MV-4-11 (cell line): Measurements from ENCODE around the gene CELA2A.
"Not testable (repeated sequence)": the region's sequence is repeated elsewhere in the genome, so short reads cannot be mapped to it uniquely, and the experiment has no call there.

Experiments used
- DNase-seq: peaks from one replicate; lab custom pipeline; 2025; lab: John Stamatoyannopoulos, UW

Gene CELA2A

GRCh38 chr1:15469821-15470448 lies 13.4 kb downstream of the CELA2A start:
- DNase-seq = not testable (repeated sequence)

DNA sequence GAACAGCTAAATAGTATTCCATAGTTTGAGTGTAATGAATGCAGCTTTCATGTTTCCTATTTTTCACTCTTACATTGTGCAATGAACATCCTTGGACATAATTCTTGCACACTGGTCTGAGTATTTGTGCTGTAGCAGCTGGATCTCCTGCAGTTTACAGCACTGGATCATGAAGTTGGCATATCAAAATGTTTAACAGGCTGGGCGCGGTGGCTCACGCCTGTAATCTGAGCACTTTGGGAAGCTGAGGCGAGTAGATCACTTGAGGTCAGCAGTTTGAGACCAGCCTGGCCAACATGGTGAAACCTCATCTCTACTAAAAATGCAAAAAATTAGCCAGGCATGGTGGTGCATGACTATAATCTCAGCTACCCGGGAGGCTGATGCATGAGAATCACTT lies 14.5 kb downstream of the CELA2A start:
- not testable (repeated sequence) for DNase-seq

DNA sequence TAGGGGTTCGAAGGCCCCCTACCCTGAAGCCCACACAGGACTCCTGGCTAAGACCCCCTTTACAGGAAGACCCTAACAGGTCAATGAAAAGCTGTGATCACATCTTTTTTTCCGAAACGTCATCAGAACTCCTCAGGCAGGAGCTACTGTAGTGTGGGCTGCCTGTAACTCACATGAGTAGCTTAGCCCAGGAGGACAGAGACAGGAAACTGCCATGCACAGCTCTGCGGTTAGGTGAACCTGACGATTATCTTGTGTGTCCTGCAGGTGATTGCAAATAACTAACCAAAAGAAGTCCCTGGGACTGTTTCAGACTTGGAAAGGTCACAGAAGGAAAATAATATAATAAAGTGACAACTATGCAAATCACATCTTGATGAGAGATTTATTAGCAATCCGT lies 15.2 kb downstream of the CELA2A start:
- not testable (repeated sequence) for DNase-seq

GRCh38 chr1:15472587-15472986 lies 16.1 kb downstream of the CELA2A start:
- DNase-seq = no peak

DNA sequence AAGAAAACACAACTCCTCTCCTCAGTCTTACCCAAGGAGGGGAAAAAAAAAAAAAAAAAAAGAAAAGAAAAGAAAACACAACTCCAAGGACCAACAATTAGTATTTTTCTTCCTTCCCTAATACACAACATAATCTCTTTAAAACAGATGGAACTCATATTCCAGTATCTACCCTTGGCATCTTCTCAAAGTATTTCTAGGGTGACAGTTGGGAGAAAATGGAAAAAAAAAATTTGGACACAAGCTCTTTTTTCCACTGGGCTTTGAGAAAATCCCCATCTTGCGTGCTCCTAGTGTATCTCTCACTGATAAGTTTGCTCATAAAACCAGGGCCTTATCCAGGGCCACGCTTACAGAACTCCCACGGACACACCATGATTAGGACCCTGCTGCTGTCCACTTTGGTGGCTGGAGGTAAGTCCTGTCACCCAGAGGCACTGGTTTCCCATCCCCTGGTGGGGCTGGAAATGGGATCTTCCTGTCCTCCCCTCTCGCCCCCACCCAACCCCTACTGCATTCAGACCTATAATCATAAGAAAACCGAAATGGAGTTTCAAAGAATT lies 19.3 kb downstream of the CELA2A start, which contains the start of gene CELA2B:
Gene CELA2B, plus strand, starts transcription at position 353 of the 563 bp plus-strand sequence. Its CDS starts 22 bp downstream, at position 375.
- no peak for DNase-seq

- DNase-seq = no peak
Observed at GRCh38 chr1:15476927-15477326, 20.4 kb downstream of the CELA2A start.

- DNase-seq = no peak
Observed at GRCh38 chr1:15477646-15478212, 21.2 kb downstream of the CELA2A start.

GRCh38 chr1:15479654-15480347 lies 23.3 kb downstream of the CELA2A start:
- no peak for DNase-seq

DNA sequence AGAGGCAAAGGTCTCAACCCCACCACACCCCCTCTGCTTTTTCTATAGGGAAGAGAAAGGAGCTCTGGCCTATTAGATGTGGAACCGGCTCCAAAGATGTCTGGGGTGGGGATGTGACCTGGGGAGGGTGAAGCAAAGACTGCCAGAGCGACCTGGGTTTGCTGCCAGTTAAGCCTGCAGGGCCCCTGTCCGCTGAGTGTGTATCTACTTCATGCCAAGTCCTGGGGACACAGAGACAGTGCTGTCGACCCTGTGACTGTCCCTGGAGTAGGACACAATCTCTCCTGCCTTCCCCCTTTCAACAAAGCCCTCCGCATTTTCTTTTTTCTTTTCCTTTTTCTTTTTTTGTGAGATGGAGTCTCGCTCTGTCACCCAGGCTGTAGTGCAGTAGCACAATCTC lies 25.9 kb downstream of the CELA2A start:
- not testable (repeated sequence) for DNase-seq

DNA sequence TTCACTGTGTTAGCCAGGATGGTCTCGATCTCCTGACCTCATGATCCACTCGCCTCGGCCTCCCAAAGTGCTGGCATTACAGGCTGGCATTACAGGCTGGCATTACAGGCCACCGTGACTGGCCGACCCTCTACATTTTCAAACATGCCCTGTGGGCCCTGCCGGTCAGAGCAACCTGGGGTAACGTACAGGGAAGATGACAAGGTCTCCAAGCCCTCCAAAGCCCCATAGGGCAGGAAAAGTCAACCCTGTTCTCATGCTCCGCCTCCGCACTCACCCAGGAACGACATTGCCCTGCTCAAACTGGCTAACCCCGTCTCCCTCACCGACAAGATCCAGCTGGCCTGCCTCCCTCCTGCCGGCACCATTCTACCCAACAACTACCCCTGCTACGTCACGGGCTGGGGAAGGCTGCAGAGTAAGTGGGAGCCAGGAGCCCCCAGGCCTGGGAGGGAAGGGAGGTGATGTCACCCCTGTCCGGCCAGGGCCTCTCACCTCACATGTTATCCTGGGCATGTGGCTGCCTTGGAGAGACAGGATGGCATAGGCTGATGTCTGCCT lies 26.5 kb downstream of the CELA2A start:
- DNase-seq = not testable (repeated sequence)

GRCh38 chr1:15483971-15484370 lies 27.4 kb downstream of the CELA2A start:
- no peak for DNase-seq

- DNase-seq = not testable (repeated sequence)
Observed at GRCh38 chr1:15484443-15484842, 27.9 kb downstream of the CELA2A start.

GRCh38 chr1:15485636-15486035 lies 29.1 kb downstream of the CELA2A start:
- no peak for DNase-seq

- not testable (repeated sequence) for DNase-seq
Observed at GRCh38 chr1:15486844-15487610, 30.5 kb downstream of the CELA2A start.

DNA sequence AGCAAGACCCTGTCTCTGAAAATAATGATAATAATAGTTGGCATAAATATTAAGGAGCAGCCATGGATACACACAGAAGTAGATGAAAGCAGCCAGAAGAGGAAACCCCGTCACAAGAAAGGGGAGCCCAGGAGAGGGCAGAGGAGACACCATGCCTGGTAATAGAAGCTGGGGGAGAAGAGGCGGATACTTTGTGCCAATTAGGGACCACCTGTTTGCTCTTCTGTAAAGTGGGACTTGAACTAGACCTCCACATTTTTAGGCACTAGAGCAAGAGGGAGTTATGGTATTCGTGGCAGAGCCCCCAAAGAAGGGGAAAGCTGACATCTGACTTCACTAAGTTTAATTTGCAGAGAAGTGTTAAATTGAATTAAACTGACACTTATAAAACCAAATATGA lies 31.8 kb downstream of the CELA2A start:
- DNase-seq = no peak

DNA sequence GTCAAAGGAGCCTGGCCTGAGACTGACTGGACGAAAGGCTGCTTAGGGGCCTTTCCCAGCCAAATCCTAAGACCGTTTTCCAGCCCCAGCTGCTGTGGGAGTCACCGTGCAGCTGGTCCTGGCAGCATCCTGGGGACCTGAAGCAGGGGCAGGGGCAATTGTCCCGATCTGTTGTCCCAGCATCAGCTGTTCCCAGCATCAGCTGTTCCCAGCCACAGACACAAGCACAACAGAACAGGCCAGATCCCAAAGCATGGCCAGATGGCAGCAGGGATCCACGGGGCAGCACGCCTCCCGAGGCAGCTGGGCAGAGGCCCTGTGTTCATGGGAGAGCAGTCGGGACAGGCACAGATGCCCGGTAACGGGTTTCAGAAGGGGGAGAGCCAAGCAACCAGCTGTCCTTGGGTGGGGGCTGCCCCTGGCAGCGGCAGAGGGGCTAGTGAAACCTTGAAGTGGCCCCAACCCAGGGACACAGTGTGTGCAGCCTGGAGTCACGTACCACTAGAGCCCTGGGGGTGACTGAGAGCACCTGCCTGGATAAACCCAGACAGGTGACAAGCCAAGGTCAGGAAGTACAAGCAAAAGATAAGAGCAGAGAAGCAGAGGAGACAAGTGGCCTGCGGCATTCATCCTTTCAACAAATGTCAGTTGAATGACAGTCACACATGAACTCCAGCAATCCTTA lies 32.7 kb downstream of the CELA2A start:
- no peak for DNase-seq

GRCh38 chr1:15491010-15491409 lies 34.5 kb downstream of the CELA2A start:
- not testable (repeated sequence) for DNase-seq

GRCh38 chr1:15492596-15492995 lies 36.1 kb downstream of the CELA2A start:
- no peak for DNase-seq

GRCh38 chr1:15493869-15494390 lies 37.4 kb downstream of the CELA2A start:
- no peak for DNase-seq

GRCh38 chr1:15500184-15501178 lies 43.9 kb downstream of the CELA2A start:
- no peak for DNase-seq
